GM19035 (cell line): ENCODE measurements around the gene KDM2A.

ENCODE experiments used
- ATAC-seq: cut with Tn5 transposase; IDR thresholded peaks from one replicate; pipeline ENCODE4 v1.9.1; 2021; ENCODE audit not compliant: unreplicated experiment

Gene KDM2A

DNA sequence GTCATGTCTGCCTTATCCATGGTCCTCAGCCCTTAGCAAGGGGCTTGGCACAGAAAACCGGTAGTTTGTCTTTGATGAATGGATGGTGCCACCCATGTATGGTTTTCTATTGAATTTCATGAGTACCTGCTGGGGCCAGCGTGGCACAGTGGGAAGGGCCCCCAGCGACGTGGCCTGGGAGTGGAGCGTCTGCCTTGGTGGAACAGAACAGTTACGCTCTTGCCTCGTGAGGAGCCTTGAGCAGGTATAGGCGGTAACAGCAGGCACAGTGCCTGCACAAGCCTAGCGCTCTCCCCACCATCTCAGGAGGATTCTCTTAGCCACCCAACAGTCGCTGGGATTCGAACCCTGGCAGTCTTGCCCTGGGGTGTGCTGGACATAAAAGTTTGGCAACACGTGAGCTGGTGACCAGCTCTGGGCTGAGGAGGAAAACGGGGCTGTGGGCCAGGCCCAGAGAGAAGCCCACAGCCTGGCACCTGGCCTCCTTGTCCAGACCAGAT, 181.2 kb downstream of the KDM2A start:
- no peak for ATAC-seq

DNA sequence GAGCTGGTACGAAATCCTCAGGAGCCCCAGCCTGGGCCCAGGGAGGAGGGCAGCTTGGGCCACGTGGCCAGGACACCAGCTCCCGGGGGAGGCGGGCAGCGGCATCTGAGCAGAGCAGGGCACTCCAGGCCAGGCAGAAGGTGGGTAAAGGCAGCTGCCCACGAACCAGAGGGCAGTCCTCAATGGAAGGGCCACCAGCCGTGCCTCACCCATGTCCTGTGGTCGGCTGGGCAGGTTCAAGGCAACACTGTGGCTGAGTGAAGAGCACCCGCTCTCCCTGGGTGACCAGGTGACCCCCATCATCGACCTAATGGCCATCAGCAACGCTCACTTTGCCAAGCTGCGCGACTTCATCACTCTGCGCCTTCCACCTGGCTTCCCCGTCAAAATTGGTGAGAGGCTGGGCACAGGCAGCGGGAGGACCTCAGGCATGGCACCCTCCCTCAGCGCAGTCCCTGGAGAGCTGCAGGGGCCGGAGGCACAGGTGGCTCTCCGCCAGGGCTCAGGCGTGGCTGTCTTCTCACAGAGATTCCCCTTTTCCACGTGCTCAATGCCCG, 181.8 kb downstream of the KDM2A start:
- no peak for ATAC-seq

DNA sequence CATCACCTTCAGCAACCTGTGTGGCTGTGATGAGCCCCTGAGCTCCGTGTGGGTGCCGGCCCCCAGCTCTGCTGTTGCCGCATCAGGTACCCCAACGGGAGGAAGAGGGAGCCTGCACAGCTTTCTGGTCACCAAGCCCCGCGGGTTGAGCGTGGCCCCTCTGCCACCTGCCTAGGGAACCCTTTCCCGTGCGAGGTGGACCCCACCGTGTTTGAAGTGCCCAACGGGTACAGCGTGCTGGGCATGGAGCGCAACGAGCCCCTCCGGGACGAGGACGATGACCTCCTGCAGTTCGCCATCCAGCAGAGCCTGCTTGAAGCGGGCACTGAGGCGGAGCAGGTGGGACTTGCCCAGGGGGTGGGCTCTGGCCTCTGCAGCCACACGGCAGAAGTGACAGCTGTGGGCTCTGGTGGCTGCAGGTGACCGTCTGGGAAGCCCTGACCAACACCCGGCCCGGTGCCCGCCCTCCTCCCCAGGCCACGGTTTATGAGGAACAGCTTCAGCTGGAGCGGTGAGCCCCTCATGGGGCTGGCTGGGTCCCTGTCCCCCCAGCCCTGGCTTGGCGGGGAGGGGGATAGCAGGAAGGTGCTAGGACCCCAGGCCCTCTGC, 182.4 kb downstream of the KDM2A start:
- no peak for ATAC-seq

DNA sequence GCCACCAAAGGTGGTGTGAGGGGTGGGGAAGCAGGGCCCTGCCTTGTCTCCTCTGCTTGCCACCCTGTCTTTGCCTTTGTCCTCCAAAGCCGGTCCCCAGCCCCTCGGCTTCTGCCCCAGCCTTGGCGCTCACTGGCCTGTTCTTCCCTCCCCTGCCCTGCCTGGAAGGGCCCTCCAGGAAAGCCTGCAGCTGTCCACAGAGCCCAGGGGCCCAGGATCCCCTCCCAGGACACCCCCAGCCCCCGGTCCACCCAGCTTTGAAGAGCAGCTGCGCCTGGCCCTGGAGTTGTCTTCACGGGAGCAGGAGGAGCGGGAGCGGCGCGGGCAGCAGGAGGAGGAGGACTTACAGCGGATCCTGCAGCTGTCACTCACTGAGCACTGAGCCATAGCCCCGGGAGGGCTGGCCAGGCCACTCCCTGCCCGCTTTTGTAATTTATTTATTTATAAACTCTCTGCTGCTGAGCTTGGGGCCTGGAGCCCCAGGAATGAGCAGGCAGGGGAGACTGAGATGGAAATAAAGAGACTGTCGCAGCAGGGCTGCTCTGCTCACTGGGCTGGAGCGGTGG, 183.0 kb downstream of the KDM2A start:
- no peak for ATAC-seq

DNA sequence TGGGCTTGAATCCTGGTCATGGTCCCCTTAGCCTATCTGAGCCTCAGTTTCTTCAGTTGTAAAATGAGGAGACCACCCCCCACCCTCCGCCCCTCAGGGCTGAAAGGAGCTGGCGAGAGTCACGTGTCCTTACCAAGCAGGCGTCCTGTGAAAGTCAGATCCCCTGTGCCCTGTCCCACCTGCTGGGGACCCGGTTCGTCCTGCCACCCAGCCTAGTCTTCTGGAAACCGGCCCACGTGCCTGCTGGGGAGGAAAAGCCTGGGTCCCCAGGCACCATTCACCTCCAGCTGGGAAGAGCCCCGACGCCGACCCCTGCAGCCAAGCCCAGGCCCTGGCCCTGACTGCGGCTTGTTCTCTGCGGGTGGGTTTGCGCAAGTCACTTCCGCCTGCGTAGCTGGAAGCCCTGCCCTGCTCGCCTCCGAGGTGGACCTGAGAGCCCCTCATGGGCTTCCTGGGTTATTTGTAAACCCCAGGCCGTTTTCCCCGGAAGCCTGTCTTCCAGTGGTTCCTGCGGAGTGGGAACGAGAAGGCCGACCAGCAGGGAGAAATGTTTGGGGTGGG, 183.6 kb downstream of the KDM2A start:
- no peak for ATAC-seq

DNA sequence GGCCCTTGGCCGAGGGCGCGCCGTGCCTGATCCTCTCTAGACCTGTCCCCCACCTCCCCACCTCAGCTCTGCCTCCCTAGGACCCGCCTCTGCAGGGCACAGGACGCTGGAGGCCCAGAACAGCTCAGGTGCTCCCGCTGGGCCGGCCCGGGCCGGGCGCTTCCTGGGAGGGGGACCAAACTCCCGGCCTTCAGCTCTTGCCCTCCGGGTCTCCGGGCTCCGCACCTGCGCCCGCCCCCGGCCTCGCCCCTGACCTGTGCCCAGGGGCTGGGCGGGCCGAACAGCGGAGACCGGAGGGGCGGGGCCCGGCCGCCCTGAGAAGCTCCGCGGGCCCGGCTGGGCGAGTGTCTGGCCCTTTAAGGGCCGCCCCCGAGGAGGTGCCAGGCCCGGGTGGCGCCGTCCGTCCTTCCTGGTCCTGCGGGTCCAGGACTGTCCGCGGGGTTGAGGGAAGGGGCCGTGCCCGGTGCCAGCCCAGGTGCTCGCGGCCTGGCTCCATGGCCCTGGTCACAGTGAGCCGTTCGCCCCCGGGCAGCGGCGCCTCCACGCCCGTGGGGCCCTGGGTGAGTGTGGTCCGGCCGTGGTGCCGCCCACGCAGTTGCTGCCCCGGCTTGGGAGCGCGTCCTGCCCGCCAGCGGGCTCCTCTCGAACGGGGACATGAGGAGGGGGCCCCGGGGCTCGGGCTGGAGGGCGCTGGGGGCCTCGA, 184.2 kb downstream of the KDM2A start, which contains the start of gene SSH3:
SSH3 (plus strand) TSS at position 399 of the 703 bp plus-strand sequence; CDS start at position 495, 96 bp downstream.
- ATAC-seq: no peak

- no peak for ATAC-seq
Observed at GRCh38 chr11:67303835-67304411, 184.9 kb downstream of the KDM2A start.

GRCh38 chr11:67304511-67305113, 185.5 kb downstream of the KDM2A start:
- no peak for ATAC-seq

- ATAC-seq: no peak
Observed at GRCh38 chr11:67306769-67307544, 187.9 kb downstream of the KDM2A start.

DNA sequence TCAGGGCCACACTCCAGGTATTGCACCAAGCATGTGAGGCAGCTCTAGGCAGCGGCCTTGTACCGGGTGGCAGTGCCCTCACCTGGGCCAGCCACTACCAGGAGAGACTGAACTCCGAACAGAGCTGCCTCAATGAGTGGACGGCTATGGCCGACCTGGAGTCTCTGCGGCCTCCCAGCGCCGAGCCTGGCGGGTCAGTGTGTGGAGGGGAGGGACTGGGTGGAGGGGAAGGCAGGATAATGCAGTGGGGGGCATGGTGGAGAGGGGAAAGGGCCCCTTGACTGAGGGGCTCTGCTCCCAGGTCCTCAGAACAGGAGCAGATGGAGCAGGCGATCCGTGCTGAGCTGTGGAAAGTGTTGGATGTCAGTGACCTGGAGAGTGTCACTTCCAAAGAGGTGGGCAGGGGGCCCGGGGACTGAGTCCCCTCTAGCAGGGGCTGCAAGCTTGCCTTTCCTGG, 188.5 kb downstream of the KDM2A start:
- ATAC-seq: no peak
